HepG2 (cell line): ENCODE data around the gene ST3GAL5.

Experiments used
- RCOR2 ChIP-seq: IDR thresholded peaks from 2 replicates; pipeline ENCODE4 v1.6.1; 2016; ENCODE audit warnings: missing biosample characterization, missing genetic modification reagents
- SMC3 ChIP-seq: IDR thresholded peaks from 2 replicates; pipeline ENCODE4 v1.6.1; 2011; ENCODE audit warnings: low read length, improper control_type of control experiment
- TF ChIP-seq, protein P1 (sequence below): sonication (generic); formaldehyde crosslinking; IDR thresholded peaks from 2 replicates; pipeline ENCODE4 v1.4.0; 2020; ENCODE audit warnings: low read depth, mild to moderate bottlenecking, missing genetic modification reagents

DNA sequence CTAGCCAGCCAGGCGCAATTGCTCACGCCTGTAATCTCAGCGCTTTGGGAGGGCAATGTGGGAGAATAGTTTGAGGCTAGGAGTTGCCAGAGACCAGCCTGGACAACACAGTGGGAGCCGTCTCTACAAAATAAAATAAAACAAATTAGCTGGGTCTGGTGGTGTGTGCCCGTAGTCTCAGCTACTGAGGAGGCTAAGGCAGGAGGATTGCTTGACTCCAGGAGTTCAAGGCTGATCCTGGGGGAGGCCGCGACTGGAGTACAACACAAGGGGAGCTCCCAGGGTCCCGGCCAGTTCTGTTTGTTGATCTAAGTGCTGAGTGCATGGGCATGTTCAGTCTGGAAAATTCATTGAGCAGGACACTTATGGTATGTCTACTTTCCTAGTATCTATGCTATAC, 2.6 kb downstream of the ST3GAL5 start:
- TF ChIP-seq, protein P1, sequence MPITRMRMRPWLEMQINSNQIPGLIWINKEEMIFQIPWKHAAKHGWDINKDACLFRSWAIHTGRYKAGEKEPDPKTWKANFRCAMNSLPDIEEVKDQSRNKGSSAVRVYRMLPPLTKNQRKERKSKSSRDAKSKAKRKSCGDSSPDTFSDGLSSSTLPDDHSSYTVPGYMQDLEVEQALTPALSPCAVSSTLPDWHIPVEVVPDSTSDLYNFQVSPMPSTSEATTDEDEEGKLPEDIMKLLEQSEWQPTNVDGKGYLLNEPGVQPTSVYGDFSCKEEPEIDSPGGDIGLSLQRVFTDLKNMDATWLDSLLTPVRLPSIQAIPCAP (CRISPR knock-in tag): no peak
- TF ChIP-seq RCOR2 (CRISPR knock-in tag) (no peak), SMC3 (no peak)
